Hepatocyte (in vitro differentiated cells): ENCODE measurements around the gene CABLES2. TPM values are rescaled to one million over a fixed set of nuclear protein-coding genes. Genes with fewer than 3 reads are reported as not detected.

Experiments
- DNase-seq: peaks from one replicate; pipeline ENCODE4 v3.0.0-alpha.2; 2016; ENCODE audit warnings: low spot score
- H2AFZ ChIP-seq: fragments of 200-600 bp; sonication (generic); 2 replicates; pipeline ENCODE4 v1.6.0; 2016; ENCODE audit warnings: antibody characterized with exemption, mild to moderate bottlenecking
- H3K27ac ChIP-seq: fragments of 200-600 bp; sonication (generic); 2 replicates; pipeline ENCODE4 v1.5.1; 2016; ENCODE audit warnings: mild to moderate bottlenecking
- H3K27me3 ChIP-seq: fragments of 200-600 bp; sonication (generic); 2 replicates; pipeline ENCODE4 v1.6.1; 2016
- H3K36me3 ChIP-seq: fragments of 200-600 bp; sonication (generic); replicated peaks from 2 replicates; pipeline ENCODE4 v1.5.1; 2016; ENCODE audit warnings: low read depth; ENCODE audit not compliant: insufficient read depth
- H3K4me1 ChIP-seq: fragments of 200-600 bp; sonication (generic); 2 replicates; pipeline ENCODE4 v1.5.1; 2016; ENCODE audit warnings: mild to moderate bottlenecking, moderate library complexity; ENCODE audit not compliant: insufficient read depth
- H3K4me2 ChIP-seq: fragments of 200-600 bp; sonication (generic); 2 replicates; pipeline ENCODE4 v1.6.0; 2016
- H3K4me3 ChIP-seq: fragments of 200-600 bp; sonication (generic); 2 replicates; pipeline ENCODE4 v1.5.1; 2016; ENCODE audit warnings: mild to moderate bottlenecking
- H3K79me2 ChIP-seq: fragments of 200-600 bp; sonication (generic); 2 replicates; pipeline ENCODE4 v1.6.0; 2017; ENCODE audit warnings: mild to moderate bottlenecking
- H3K9me2 ChIP-seq: fragments of 200-600 bp; sonication (generic); replicated peaks from 2 replicates; pipeline ENCODE4 v1.6.0; 2017; ENCODE audit warnings: mild to moderate bottlenecking; ENCODE audit not compliant: insufficient read depth
- H3K9me3 ChIP-seq: fragments of 200-600 bp; sonication (generic); 2 replicates; pipeline ENCODE4 v1.5.1; 2016; ENCODE audit warnings: low read depth, mild to moderate bottlenecking
- H4K20me1 ChIP-seq: fragments of 200-600 bp; sonication (generic); 2 replicates; pipeline ENCODE4 v1.6.0; 2016; ENCODE audit warnings: mild to moderate bottlenecking; ENCODE audit not compliant: insufficient read depth, poor library complexity, severe bottlenecking
- CTCF ChIP-seq: fragments of 200-600 bp; sonication (generic); IDR thresholded peaks from 2 replicates; pipeline ENCODE4 v1.5.1; 2016; ENCODE audit warnings: antibody characterized with exemption, mild to moderate bottlenecking; ENCODE audit not compliant: poor library complexity
- EZH2 ChIP-seq: fragments of 200-600 bp; sonication (generic); IDR thresholded peaks from 2 replicates; pipeline ENCODE4 v1.6.1; 2016; ENCODE audit warnings: antibody characterized with exemption, mild to moderate bottlenecking, borderline replicate concordance
- EZH2phosphoT487 ChIP-seq: fragments of 200-600 bp; sonication (generic); IDR thresholded peaks from one replicate; pipeline ENCODE4 v1.6.1; 2018; ENCODE audit warnings: antibody characterized with exemption, mild to moderate bottlenecking, low read depth, moderate library complexity; ENCODE audit not compliant: unreplicated experiment, severe bottlenecking
- WGBS: methylation state at CpG from one replicate; pipeline ENCODE4 v1.1.6; 2016; ENCODE audit warnings: low lambda C conversion rate; ENCODE audit errors: missing lambda C conversion rate; 5-methylcytosine and 5-hydroxymethylcytosine counted together
- polyA plus RNA-seq: library from polyadenylated mRNA; unstranded; fragments of >200 nt; fragmentation: Nextera tagmentation; extraction: Ambion mirVana; gene quantifications from 2 replicates; pipeline ENCODE4 v1.2.1, GENCODE V29; 2016
- total RNA-seq: library from RNA; depleted of rRNA; stranded (reverse); fragments of >200 nt; gene quantifications from 2 replicates; pipeline ENCODE4 v1.2.3, GENCODE V29; 2014

Gene CABLES2
- total and polyA plus RNA-seq, 2 experiments from 2014 or later = 8.6 to 19.1 TPM

DNA sequence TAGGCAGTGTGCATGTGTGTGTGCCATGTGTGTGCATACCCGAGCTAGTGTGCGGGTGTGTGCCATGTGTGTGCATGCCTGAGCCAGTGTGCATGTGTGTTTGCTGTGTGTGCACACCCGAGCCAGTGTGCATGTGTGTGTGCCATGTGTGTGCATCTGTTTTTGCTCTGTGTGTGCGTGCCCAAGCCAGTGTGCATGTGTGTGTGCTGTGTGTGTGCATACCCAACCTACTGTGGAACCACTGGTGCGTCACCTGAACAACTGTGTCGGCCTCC lies 14.6 kb upstream of the CABLES2 start:
- TF ChIP-seq EZH2 = no peak
- no peak for TF ChIP-seq CTCF
- TF ChIP-seq EZH2phosphoT487 = no peak
- H3K4me1 ChIP-seq = peaks cover 22% of the 10 kb centered on the region
- H3K27ac ChIP-seq = no peak overlapping the region
- no peak overlapping the region for H3K4me2 ChIP-seq
- no peak overlapping the region for H3K4me3 ChIP-seq
- no peaks in the 10 kb centered on the region for H3K9me3 ChIP-seq
- WGBS = 94% methylated on average over 6 of the region's 6 CpGs
- H2AFZ ChIP-seq = no peak overlapping the region
- no peaks in the 10 kb centered on the region for H3K9me2 ChIP-seq
- H3K36me3 ChIP-seq = no peaks in the 10 kb centered on the region
- H3K27me3 ChIP-seq = no peaks in the 10 kb centered on the region
- DNase-seq = no peak
- no peaks in the 10 kb centered on the region for H4K20me1 ChIP-seq
- H3K79me2 ChIP-seq = peaks cover 8% of the 10 kb centered on the region

DNA sequence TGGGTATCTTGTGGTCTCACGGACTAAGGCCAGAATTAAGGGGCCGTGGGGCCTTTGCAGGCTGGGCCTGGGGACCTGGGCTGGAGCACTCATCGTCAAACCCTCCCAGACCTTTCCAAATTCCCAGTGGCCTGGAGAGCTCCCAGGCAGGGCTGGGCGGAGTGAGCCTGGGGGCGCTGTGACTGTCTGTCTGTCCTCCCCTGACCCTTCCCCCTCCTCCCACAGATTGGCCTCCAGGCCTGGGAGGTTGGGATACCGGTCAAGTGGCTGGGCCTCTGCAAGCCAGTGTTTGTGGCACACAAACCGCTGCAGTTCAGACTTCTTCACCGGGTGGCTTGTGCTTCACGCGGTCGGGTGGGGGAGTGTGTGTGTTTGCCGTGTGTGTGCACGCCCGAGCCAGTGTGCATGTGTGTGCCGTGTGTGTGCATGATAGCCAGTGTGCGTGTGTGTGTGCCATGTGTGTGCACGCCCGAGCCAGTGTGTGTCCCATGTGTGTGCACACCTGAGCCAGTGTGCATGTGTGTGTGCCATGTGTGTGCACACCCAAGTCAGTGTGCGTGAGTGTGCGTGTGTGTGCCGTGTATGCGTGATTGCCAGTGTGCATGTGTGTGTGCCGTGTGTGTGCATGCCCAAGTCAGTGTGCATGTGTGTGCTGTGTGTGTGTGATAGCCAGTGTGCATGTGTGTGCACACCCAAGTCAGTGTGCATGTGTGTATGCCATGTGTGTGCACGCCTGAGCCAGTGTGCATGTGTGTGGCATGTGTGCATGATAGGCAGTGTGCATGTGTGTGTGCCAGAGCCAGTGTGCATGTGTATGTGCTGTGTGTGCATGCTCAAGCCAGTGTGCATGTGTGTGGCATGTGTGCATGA lies 14.0 kb upstream of the CABLES2 start:
- H3K4me1 ChIP-seq = peaks cover 17% of the 10 kb centered on the region
- H3K4me2 ChIP-seq = no peak overlapping the region
- no peaks in the 10 kb centered on the region for H3K9me3 ChIP-seq
- H3K9me2 ChIP-seq = no peaks in the 10 kb centered on the region
- peaks cover 8% of the 10 kb centered on the region for H3K79me2 ChIP-seq
- no peak overlapping the region for H2AFZ ChIP-seq
- no peak overlapping the region for H3K4me3 ChIP-seq
- DNase-seq = no peak
- 89% methylated on average over 24 of the region's 24 CpGs for WGBS
- H4K20me1 ChIP-seq = no peaks in the 10 kb centered on the region
- H3K27me3 ChIP-seq = no peaks in the 10 kb centered on the region
- no peaks in the 10 kb centered on the region for H3K36me3 ChIP-seq
- TF ChIP-seq CTCF = no peak
- no peak for TF ChIP-seq EZH2
- no peak for TF ChIP-seq EZH2phosphoT487
- no peak overlapping the region for H3K27ac ChIP-seq

DNA sequence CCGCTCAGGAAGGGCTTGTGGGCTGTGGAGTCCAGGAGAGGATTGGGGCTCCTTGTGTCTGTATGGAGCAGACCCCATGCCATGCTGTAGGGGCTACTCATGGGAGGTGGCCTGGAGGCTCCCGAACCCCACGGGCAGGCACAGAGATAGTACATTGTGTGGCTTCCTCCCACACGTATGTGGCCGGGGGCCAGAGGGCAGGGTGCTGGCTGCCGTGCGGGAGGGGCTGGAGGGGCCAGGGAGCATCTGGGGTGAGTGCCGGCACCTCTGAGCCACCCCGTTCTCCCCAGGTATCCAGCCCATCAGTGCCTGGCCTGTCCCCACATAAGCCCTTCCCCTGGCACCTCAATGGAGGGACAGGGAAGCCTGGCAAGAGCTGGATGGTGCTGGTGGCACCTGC lies 12.7 kb upstream of the CABLES2 start:
- Histone ChIP-seq H3K27ac (no peak overlapping the region), H3K9me2 (no peaks in the 10 kb centered on the region), H3K36me3 (no peaks in the 10 kb centered on the region), H3K27me3 (no peaks in the 10 kb centered on the region), H2AFZ (no peak overlapping the region), H3K9me3 (no peaks in the 10 kb centered on the region), H3K4me2 (no peak overlapping the region), H4K20me1 (no peaks in the 10 kb centered on the region), H3K4me3 (no peak overlapping the region), H3K79me2 (peaks cover 4% of the 10 kb centered on the region), H3K4me1 (peaks cover 13% of the 10 kb centered on the region)
- no peak for DNase-seq
- 94% methylated on average over 9 of the region's 9 CpGs for WGBS
- TF ChIP-seq CTCF (no peak), EZH2 (no peak), EZH2phosphoT487 (no peak)
